Erythroblast (primary cell): Measurements from ENCODE around the gene KRT74.

Experiments
- GATA1 ChIP-seq: IDR thresholded peaks from 2 replicates; pipeline ENCODE4 v1.6.1; 2011; ENCODE audit warnings: low read depth, mild to moderate bottlenecking, control low read depth, low read length, moderate library complexity
- POLR2A ChIP-seq: IDR thresholded peaks from 2 replicates; pipeline ENCODE4 v1.6.1; 2011; ENCODE audit warnings: mild to moderate bottlenecking, low read length

- TF ChIP-seq POLR2A: no peak
- no peak for TF ChIP-seq GATA1
These were observed 9.4 kb upstream of the KRT74 start for GRCh38 chr12:52582971-52583456.
